Psoas muscle (tissue), 8 donors: ENCODE results near the gene SORL1. TPM values are rescaled to one million over a fixed set of nuclear protein-coding genes. Genes with fewer than 3 reads are reported as not detected.

ENCODE experiments used
- ATAC-seq, 4 donors: fragments of 200-7000 bp; cut with Tn5 transposase; one replicate each; pipeline ENCODE4 v1.9.1; 2020; ENCODE audit warnings: moderate library complexity in 3 of 4, mild to moderate bottlenecking in 2 of 4
- DNase-seq, 2 donors: peaks; one replicate each; pipeline ENCODE4 v3.0.0-alpha.2; 2020
- H3K27ac ChIP-seq: fragments of 200-600 bp; one replicate; pipeline ENCODE4 v1.8.0; 2022
- H3K27me3 ChIP-seq, 3 donors: fragments of 200-600 bp in 1 of 3; one replicate each; pipeline versions ENCODE4 v1.6.1 to v1.8.0; 2013 to 2022; ENCODE audit warnings: low read length in 2 of 3, mild to moderate bottlenecking in 2 of 3, moderate library complexity in 1 of 3; ENCODE audit not compliant: insufficient read depth in 3 of 3
- H3K36me3 ChIP-seq, 2 donors: fragments of 200-600 bp in 1 of 2; one replicate each; pipeline versions ENCODE4 v1.6.1 to v1.8.0; 2013 to 2022; ENCODE audit warnings: low read depth in 1 of 2, mild to moderate bottlenecking in 1 of 2, moderate library complexity in 1 of 2; ENCODE audit not compliant: insufficient read depth in 1 of 2
- H3K4me1 ChIP-seq: fragments of 200-600 bp; one replicate; pipeline ENCODE4 v1.8.0; 2022
- H3K4me3 ChIP-seq: fragments of 200-600 bp; one replicate; pipeline ENCODE4 v1.8.0; 2022; ENCODE audit warnings: mild to moderate bottlenecking
- H3K9me3 ChIP-seq: fragments of 200-600 bp; one replicate; pipeline ENCODE4 v1.8.0; 2022
- WGBS, 3 donors: extraction: QIAGEN DNeasy Blood & Tissue Kit; methylation state at CpG; one replicate each; pipeline versions ENCODE4 v1.1.6 to v1.1.7; 2013; 5-methylcytosine and 5-hydroxymethylcytosine counted together
- intact Hi-C, 2 donors: fragments of 100-400 bp; cut with DNase I; formaldehyde crosslinking; loops; one replicate each; pipeline versions ENCODE4 v1.11.0 to v1.14.2; 2022
- polyA plus RNA-seq, 3 donors: library from polyadenylated mRNA; stranded (reverse); fragments of 200-250 nt; gene quantifications; one replicate each; pipeline ENCODE4 v1.2.3, GENCODE V29; 2013
- total RNA-seq, 4 donors: library from RNA; stranded (reverse); fragmentation: NEBNext Ultra II Directional in 2 of 4; extraction: Animal tissue kit (Norgen Biotek cat#: 25700) in 2 of 4; gene quantifications; one replicate each; pipeline versions ENCODE4 v1.2.1 to v1.2.4, GENCODE V29; 2021 to 2023
- TF ChIP-seq, protein P1 (sequence below): fragments of 200-600 bp; IDR thresholded peaks from one replicate; pipeline ENCODE4 v1.8.0; 2022; ENCODE audit warnings: antibody characterized with exemption
- donor health status: healthy with polysubstance abuse.
- donor health status: DM: no; HTN: no; CAD: no; lungs with moderate emphysema.
- donor health status: Bipolar disorder and iron deficiency.
- donor health status: healthy.
- donor health status: DM: yes; HTN: yes; CAD: no.
- donor health status: DM: no; HTN: no; CAD: no.
- donor health status: DM: no; HTN: no; CAD: no.
- donor health status: DM: yes; HTN: yes; CAD: no.

The SORL1 gene
- total and polyA plus RNA-seq, 7 donors: 0.07 to 3.3 (median 1.5) TPM

- H3K4me3 ChIP-seq: no peak overlapping the region
- no peaks in the 10 kb centered on the region for H3K36me3 ChIP-seq
- WGBS, 3 donors: 14 to 22% (median 16%) methylated on average over 7 of the region's 7 CpGs
- H3K9me3 ChIP-seq: no peaks in the 10 kb centered on the region
- H3K4me1 ChIP-seq: no peaks in the 10 kb centered on the region
- DNase-seq: peak; percentile 75 to 85
- H3K27ac ChIP-seq: peak overlapping the region; percentile 60
- TF ChIP-seq, protein P1, sequence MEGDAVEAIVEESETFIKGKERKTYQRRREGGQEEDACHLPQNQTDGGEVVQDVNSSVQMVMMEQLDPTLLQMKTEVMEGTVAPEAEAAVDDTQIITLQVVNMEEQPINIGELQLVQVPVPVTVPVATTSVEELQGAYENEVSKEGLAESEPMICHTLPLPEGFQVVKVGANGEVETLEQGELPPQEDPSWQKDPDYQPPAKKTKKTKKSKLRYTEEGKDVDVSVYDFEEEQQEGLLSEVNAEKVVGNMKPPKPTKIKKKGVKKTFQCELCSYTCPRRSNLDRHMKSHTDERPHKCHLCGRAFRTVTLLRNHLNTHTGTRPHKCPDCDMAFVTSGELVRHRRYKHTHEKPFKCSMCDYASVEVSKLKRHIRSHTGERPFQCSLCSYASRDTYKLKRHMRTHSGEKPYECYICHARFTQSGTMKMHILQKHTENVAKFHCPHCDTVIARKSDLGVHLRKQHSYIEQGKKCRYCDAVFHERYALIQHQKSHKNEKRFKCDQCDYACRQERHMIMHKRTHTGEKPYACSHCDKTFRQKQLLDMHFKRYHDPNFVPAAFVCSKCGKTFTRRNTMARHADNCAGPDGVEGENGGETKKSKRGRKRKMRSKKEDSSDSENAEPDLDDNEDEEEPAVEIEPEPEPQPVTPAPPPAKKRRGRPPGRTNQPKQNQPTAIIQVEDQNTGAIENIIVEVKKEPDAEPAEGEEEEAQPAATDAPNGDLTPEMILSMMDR: no peak
- intact Hi-C loops: no loop called here
- H3K27me3 ChIP-seq: no peaks in the 10 kb centered on the region
- ATAC-seq: peak; percentile 85 to 91 (median 88)
These were observed 35.0 kb upstream of the SORL1 start for GRCh38 chr11:121417055-121417551.

GRCh38 chr11:121417607-121418006, 34.5 kb upstream of the SORL1 start:
- ATAC-seq: no peak
- Histone ChIP-seq H3K36me3 (no peaks in the 10 kb centered on the region), H3K27me3 (no peaks in the 10 kb centered on the region), H3K27ac (peak overlapping the region; percentile 60), H3K4me3 (no peak overlapping the region), H3K4me1 (no peaks in the 10 kb centered on the region), H3K9me3 (no peaks in the 10 kb centered on the region)
- intact Hi-C loops: no loop called here
- DNase-seq: no peak
- TF ChIP-seq, protein P1: no peak
- 53 to 75% (median 60%) methylated on average over 2 of the region's 2 CpGs for WGBS, 3 donors

- Histone ChIP-seq H3K27ac (no peak overlapping the region), H3K27me3 (no peaks in the 10 kb centered on the region), H3K4me1 (no peaks in the 10 kb centered on the region), H3K9me3 (no peaks in the 10 kb centered on the region), H3K4me3 (no peak overlapping the region), H3K36me3 (no peaks in the 10 kb centered on the region)
- ATAC-seq: peak; percentile 40 to 53 (median 48)
- no peak for DNase-seq
- TF ChIP-seq, protein P1: no peak
- intact Hi-C loops: no loop called here
- WGBS, 3 donors: 48 to 60% (median 51%) methylated on average over 7 of the region's 7 CpGs
These were observed 33.4 kb upstream of the SORL1 start for GRCh38 chr11:121418625-121419114.

DNA sequence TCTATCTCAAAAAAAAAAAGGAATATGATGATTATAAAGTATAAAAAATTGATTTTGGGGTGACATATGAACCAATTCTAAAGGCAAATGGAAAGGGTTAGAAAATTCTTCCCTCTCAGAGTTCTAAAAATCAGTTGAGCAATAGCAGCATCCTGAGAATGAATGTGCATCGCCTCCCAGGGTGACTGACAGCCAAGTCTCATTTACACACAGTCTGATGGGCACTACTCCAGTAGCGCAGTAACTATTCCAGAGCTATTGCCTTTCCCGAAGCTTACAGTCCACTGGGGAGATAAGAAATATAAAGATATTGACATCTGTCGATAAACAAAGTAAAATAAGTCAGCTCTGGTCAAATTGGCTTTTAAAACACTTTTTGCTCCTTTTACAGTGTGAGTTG, 32.3 kb upstream of the SORL1 start:
- DNase-seq: no peak
- WGBS, 3 donors: 27 to 34% (median 28%) methylated on average over 4 of the region's 4 CpGs
- peaks cover 0 to 6% (median 0%) of the 10 kb centered on the region in 3 donors for H3K27me3 ChIP-seq

More for the DNA sequence above, 32.3 kb upstream of the SORL1 start:
- Histone ChIP-seq H3K4me1 (no peaks in the 10 kb centered on the region), H3K36me3 (no peaks in the 10 kb centered on the region), H3K4me3 (no peak overlapping the region), H3K27ac (no peak overlapping the region), H3K9me3 (no peaks in the 10 kb centered on the region)
- peak in 1 of 4 donors; percentile 44 for ATAC-seq
- TF ChIP-seq, protein P1: no peak
- intact Hi-C loops: no loop called here
